Peyer's patch (tissue), 4 donors: ENCODE measurements around the gene F11R.

ENCODE experiments used
- CTCF ChIP-seq, 6 experiments: fragments of 450-650 bp in 4 of 6; fragments of 200-600 bp in 2 of 6; sonication (generic) in 1 of 6; IDR thresholded peaks; one replicate each; pipeline ENCODE4 v1.5.1; 2017 to 2019; ENCODE audit warnings: antibody characterized with exemption in 6 of 6, mild to moderate bottlenecking in 3 of 6, moderate library complexity in 1 of 6
- POLR2A ChIP-seq, 2 donors: fragments of 450-650 bp; IDR thresholded peaks; one replicate each; pipeline ENCODE4 v1.5.1; 2017; ENCODE audit warnings: antibody characterized with exemption in 2 of 2, mild to moderate bottlenecking in 2 of 2, moderate library complexity in 2 of 2

GRCh38 chr1:160949881-160950280 is 71.1 kb downstream of the F11R start:
- no peak for TF ChIP-seq CTCF (IDR thresholded peaks at IDR 0.05)
- TF ChIP-seq POLR2A (IDR thresholded peaks at IDR 0.05): no peak
